ENCODE data around the gene RAD51D.

The RAD51D gene

GRCh38 chr17:35089586-35090296, 29.9 kb downstream of the RAD51D start:
- DNase-seq, result peak; percentile 63

DNA sequence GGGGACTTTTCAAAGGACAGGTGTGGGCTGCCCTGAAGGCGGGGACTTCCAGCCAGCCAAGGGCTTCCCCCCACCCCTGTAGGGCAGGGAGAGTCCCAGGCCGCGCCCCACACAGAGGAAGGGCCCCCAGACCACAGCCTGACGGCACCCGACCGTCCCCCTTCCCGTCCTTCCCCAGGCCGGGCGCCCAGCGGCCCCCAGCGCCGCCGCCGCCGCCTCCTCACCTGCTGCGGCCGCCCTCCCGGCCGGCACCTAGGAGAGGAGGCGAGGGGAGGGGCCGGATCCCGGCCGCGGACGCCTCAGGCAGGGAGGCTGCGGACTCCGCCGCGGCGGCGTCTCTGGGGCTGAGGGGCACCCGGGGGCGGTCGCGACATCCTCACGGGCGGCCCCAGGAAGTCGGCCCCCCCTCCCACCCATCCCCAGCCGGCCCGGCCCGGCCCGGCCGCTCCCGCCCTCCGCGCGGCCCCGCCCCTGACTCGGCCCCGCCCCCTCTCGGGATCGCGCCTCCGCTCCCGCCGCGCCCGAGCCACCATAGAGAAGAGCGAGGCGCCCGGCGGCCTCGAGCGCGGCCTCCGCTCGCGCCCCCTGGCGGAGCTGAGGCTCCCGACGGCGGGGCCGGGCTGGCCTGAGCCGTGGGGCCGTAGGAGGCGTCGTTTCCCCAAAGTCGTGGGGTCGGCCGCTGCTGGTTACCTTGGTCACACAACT, 30.6 kb downstream of the RAD51D start:
- DNase-seq, result peak; percentile 78

DNA sequence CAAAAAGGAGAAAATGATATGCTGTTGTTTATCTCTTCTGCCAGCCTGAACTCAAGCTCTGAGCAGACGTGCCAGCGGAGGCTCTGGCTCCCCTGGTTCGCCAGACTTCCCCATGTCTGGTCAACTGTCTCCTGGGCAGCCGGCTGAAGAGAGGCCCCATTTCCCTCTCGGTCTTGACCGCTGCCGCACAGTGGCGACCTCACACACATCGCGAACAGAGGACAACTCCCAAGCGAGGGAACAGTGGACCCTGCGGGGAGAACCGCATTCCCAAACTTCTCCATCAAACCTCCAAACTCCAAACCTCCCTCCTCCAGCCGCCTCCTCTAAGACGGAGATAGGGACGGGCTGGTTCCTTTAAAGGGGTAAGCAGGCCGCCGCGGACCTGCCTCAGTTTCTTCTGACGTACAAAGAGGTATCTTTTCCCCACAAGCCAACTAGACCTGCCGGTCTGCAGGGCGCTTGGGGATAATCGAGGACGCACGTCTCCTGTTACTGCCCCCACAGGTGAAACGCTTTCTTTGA, 31.2 kb downstream of the RAD51D start:
- peak; percentile 25 for DNase-seq

GRCh38 chr17:35087731-35088355, 31.8 kb downstream of the RAD51D start:
- no peak for DNase-seq

- no peak for DNase-seq
These were observed 32.6 kb downstream of the RAD51D start for GRCh38 chr17:35086931-35087573.

- DNase-seq, result no peak
These were observed 33.5 kb downstream of the RAD51D start for GRCh38 chr17:35086164-35086563.

DNA sequence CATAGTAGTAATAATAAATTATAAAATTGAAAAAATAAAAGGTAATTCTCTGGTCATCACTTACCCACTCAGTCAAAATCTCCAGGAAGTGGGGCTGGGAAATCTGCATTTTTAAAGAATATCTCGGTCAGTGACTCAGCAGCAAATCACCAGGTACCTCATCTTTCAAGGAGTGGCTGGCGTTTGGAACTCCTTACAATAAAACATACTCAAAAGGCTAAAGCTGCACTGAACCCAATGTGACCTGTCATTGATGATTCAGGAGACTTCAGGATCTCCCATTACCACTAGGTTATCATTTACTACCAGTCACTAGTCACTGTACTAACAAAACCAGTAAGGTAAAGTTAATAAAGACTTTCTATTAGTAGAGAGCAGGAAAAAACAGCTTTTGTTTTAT, 34.7 kb downstream of the RAD51D start:
- DNase-seq, result peak; percentile 81

- no peak for DNase-seq
These were observed 36.6 kb downstream of the RAD51D start for GRCh38 chr17:35083071-35083470.

GRCh38 chr17:35082073-35082657, 37.5 kb downstream of the RAD51D start:
- peak; percentile 72 for DNase-seq

GRCh38 chr17:35081638-35082037, 38.0 kb downstream of the RAD51D start:
- no peak for DNase-seq

DNA sequence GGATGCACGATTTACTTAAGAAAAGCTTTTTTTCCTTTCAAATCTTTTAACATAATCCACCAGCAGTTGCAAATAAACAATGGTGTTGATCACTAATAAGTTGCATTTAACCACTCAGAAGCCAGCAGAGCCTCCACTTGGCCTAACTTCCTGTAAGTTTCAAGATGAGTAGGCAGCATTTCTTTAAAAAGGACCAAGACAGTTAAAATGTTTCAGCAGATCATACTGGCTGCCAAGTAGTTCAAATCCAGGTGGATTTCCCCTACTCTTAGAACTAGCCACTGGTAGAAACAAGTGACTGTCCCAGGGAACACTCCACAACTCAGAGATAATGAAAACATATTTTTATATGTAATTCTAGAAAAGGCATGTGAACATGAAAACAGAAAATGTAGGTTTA, 39.1 kb downstream of the RAD51D start:
- DNase-seq, result no peak

DNA sequence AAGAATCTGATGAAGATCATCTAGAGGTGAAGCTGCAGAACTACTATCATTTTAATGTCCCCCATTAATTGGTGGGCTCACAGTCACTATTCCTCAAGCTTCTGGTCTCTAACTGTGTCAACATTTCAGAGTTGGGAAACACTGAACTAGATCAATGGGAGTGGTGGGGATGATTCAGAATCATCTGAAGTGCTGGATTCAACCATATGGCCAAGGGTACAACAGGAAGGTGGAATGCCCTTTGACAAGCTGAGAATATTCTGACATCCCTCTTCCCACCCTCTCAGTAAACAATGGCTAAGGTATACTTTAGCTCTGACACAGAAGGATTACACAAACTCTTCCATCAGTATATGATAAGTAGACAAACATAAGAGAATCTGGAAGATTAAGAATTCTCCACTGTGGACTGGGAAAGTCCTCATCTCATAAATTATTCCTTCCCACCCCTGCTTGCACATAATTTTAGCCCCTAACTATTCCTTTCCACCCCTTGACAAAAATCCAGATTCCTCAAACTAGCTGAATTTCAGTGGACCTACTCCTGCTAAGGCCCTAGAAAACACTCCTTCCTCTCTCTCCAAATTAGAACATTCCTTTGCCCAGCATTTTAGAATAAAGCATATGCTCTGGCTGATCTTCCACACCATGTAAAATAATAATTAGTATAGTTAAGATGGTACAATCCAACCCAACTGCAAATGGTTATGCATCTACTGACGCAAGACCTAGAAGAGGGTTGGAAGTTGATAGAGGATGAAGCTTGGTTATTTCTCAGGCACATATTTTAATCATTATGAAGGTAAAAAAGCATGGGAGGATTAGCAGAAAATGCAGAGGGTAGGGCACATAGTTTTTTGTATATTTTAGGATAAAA, 39.9 kb downstream of the RAD51D start:
- peak; percentile 17 for DNase-seq

DNA sequence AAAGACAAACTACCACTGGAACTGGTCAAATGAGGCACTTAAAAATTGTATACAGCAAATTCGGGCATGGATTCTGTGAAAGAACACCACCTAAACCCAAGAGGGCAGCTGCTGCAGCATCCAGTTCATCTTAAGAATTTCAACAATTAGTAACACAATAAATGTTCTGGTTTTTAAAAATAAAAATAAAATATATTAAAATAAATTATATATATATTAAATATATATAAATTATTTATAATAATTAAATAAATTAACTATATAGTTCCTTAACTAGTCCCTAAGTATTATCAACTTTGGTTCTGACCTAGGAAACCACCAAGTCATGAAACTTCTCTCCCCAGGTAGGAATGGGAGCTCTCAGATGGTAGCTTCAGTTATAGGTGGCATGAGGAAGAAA, 42.8 kb downstream of the RAD51D start:
- no peak for DNase-seq

DNA sequence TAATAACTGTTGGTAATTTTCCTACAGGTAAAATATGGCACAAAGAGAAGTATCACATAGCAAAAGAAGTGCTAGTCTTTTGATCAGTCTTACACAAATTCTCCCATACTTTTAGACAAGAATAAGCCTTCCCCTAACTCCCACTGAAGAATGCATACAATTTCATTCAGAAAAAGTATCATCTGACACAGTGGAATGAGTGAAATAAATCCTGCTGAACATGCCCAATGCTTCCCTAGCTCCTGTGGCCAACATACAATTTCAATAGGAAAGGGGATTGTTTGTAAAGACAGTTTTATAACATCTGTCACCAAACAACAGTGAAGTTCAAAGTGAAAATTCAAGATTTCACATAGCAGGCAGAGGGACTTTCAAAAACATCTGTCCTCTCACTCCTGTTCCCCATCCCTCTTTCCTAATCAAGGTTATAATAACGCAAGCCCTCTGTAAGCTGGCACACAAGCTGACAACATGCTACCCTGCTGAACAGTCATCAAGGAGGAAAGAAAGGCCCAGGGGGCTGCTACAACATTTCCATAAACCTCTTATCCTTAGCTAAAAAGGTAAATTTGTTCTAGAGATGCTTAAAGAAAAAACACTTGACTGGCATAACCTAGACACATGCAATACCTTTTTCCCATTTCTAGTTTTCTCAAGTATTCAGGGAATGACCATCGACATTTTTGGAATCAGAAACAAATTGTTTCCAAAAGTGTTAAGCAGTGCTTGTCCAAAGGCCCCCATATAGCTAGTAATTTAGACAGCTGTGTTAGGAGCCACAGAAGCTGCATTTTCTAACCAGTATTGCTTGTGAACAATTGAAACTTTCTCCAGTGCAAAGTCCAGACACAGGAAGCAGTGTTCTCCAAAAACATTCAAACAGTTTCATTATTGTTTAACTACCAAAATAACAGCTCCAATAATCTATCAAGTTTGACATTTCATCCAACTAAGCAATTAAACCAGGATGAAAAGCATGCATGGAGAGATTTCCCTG, 44.7 kb downstream of the RAD51D start:
- DNase-seq, result no peak

DNA sequence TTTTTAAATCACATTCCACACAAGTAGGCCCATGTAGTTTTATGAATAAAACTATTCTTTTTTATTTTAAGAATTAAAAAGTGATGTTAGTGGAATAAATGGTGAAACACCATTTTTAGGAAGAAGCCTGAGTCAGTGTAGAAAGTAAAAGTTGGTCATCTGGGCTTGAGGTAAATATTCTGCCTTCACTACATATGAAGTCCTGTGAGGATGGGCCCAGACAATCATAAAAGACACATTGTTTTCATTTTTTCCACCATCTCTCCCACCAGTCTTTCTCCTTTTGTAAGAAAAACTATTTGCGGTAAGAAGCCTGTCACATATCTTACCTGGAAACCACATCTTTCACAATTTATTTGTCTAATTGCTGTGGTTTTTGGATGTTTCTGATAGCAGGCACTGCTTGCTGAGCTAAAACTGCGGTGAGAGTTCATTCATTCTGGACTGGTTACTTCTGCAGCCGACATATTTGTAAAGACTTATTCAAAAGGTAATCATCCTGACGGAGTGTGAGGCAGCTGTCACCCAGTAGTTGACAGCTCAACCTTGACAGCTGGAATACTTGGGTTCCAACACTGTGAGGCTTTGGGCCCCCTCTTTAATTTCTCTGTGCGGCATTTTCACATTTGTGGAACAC, 45.6 kb downstream of the RAD51D start:
- no peak for DNase-seq

GRCh38 chr17:35073183-35073790, 46.4 kb downstream of the RAD51D start:
- no peak for DNase-seq

GRCh38 chr17:35069311-35069710, 50.3 kb downstream of the RAD51D start:
- no peak for DNase-seq

DNA sequence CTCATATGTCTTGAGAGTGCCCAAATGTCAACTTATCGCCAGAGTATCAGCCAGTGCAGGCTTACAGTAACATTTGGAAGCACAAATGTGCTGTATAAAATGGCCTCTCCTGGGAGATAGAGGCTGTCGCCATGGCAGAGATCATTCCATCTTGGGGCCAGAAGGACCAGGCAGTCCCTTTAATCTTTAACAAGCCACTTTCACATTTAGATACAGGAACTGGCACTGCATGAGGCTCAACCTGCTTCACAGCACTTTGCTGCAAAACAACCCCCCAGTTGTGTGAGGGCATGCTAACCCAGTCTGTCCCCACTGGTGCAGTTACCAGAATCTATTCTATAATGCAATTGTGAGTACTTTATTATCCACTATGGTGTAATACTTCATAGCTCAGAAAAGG, 51.4 kb downstream of the RAD51D start:
- no peak for DNase-seq

DNA sequence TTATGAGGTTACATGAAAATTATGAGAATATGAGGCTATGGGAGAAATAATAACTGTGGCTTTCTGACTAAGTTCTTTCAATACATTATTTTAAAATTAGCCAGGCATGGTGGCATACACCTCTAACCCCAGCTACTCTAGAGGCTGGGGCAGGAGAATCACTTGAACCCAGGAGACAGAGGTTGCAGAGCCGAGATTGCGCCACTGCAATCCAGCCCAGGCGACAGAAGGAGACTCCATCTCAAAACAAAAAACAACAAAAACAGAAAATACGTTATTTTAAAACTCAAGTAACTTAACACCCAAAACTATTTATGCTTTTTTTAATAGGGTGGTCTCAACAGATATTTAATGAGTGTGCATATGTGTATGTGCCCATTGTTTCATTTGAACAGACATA, 53.8 kb downstream of the RAD51D start:
- no peak for DNase-seq
